ENCODE results near the gene SSH3. TPM values are rescaled to one million over a fixed set of nuclear protein-coding genes. Genes with fewer than 3 reads are reported as not detected.
A peak's percentile ranks its signal among the peaks of the same experiment; 100 is the strongest.
"Not testable (repeated sequence)": the region's sequence is repeated elsewhere in the genome, so short reads cannot be mapped to it uniquely, and the experiment has no call there.

Gene SSH3
- total RNA-seq, 1 donor from 2014 or later = 35.0 TPM

GRCh38 chr11:67256477-67257135 lies 46.7 kb upstream of the SSH3 start:
- H3K36me3 ChIP-seq (ENCODE audit: control insufficient read depth, insufficient read depth, low read length) = peaks cover 37% of the 10 kb centered on the region
- H3K27me3 ChIP-seq (ENCODE audit: control insufficient read depth, insufficient read depth, low read length) = no peaks in the 10 kb centered on the region
- DNase-seq (ENCODE audit: low read depth) = no peak
- no peak for FAIRE-seq
- H3K4me3 ChIP-seq (ENCODE audit: low read depth, low read length) = no peak overlapping the region
- no peak for TF ChIP-seq CTCF (IDR thresholded peaks at IDR 0.05; ENCODE audit: insufficient read depth, low read length, severe bottlenecking)

DNA sequence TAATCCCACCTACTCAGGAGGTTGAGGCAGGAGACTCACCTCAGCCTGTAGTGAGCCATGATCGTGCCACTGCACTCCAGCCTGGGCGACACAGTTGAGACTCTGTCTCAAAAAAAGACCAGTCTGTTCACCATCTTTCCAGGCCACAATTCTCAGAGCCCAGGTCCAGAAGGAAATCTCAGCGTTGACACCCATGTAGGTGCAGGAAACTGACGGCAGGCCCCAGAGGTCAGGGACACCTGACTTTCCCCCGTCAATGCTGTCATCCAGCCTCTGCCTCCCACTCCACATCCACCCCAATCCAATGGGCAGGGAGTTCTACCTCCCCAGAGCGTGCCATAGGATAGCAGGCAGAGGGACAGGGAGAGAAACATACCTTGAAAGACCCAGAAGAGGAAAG lies 42.9 kb upstream of the SSH3 start:
- TF ChIP-seq CTCF (IDR thresholded peaks at IDR 0.05; ENCODE audit: insufficient read depth, low read length, severe bottlenecking) = no peak
- Histone ChIP-seq H3K36me3 (ENCODE audit: control insufficient read depth, insufficient read depth, low read length) (peaks cover 9% of the 10 kb centered on the region), H3K4me3 (ENCODE audit: low read depth, low read length) (no peak overlapping the region), H3K27me3 (ENCODE audit: control insufficient read depth, insufficient read depth, low read length) (no peaks in the 10 kb centered on the region)
- DNase-seq (ENCODE audit: low read depth) (no peak), FAIRE-seq (no peak)

GRCh38 chr11:67260885-67261639 lies 42.3 kb upstream of the SSH3 start:
- H3K36me3 ChIP-seq (ENCODE audit: control insufficient read depth, insufficient read depth, low read length); FAIRE-seq; H3K27me3 ChIP-seq (ENCODE audit: control insufficient read depth, insufficient read depth, low read length): not testable (repeated sequence)
- peak overlapping the region; percentile 24 for H3K4me3 ChIP-seq (ENCODE audit: low read depth, low read length)
- peak; percentile 40 for DNase-seq (ENCODE audit: low read depth)

DNA sequence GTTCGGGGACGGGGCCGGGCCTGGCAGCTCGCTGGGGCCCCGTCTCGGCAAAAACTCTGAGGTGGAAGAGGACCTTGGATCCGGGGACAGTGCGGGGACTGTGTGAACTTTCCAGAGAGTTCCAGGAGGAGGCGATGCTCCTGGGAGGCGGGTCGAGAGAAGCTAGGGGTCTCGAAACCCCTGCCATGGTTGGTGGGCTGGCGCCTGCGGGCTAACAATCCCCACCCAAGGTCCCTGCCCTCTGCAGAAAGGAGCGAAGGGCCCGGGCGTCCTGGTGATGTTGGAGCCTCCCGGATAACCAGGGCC lies 41.7 kb upstream of the SSH3 start:
- DNase-seq (ENCODE audit: low read depth) (no peak), FAIRE-seq (no peak)
- peak; percentile 17 for TF ChIP-seq CTCF (IDR thresholded peaks at IDR 0.05; ENCODE audit: insufficient read depth, low read length, severe bottlenecking)
- H3K4me3 ChIP-seq (ENCODE audit: low read depth, low read length) = no peak overlapping the region
- peaks cover 3% of the 10 kb centered on the region for H3K36me3 ChIP-seq (ENCODE audit: control insufficient read depth, insufficient read depth, low read length)
- no peaks in the 10 kb centered on the region for H3K27me3 ChIP-seq (ENCODE audit: control insufficient read depth, insufficient read depth, low read length)

DNA sequence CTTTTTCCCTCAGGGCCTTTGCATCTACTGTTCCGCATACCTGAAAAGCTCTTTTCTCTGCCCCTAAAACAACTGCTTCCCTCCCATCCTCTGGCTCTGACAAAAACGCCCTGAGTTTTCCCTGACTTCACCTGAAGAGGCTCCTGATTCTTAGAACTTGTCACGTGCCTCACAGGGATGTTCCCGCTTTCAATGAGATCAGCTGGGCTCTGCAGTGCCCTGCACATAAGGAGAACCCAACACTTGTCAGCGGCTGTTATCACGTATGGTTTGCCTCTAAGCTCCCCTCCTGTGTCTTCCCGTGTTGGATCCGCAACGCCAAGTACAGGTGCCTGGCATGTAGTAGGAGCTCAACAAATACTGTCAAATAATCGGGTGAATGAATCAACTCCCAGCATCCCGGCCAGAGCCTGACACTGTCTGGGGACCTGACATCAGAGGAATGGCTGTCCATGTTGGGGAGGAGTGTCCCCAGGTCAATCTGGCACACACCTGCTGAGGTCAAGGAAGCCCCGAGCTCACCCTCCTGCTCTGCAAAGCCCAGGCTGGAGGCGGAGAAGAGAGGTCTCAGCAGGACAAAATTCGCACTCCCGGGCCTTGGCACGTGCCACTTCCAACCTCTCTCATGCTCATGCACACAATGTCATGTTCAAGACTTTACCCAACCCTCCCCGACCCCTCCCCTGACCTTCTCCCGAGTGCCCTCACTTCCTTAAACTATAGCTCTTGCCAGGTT lies 41.2 kb upstream of the SSH3 start:
- Histone ChIP-seq H3K27me3 (ENCODE audit: control insufficient read depth, insufficient read depth, low read length) (no peaks in the 10 kb centered on the region), H3K36me3 (ENCODE audit: control insufficient read depth, insufficient read depth, low read length) (no peaks in the 10 kb centered on the region), H3K4me3 (ENCODE audit: low read depth, low read length) (no peak overlapping the region)
- no peak for DNase-seq (ENCODE audit: low read depth)
- no peak for FAIRE-seq
- TF ChIP-seq CTCF (IDR thresholded peaks at IDR 0.05; ENCODE audit: insufficient read depth, low read length, severe bottlenecking) = no peak

All from bronchial epithelial cell (primary cell).